SK-N-MC (cell line): Measurements from ENCODE around the gene GIPC3.
A peak's percentile ranks its signal among the peaks of the same experiment; 100 is the strongest.

Experiments used
- EZH2 ChIP-seq: fragments of 200-600 bp; sonication (generic); IDR thresholded peaks from one replicate; pipeline ENCODE4 v1.6.1; 2017; ENCODE audit warnings: antibody characterized with exemption
- POLR2AphosphoS5 ChIP-seq: IDR thresholded peaks from 2 replicates; pipeline ENCODE4 v1.6.1; 2012; ENCODE audit warnings: mild to moderate bottlenecking, low read depth, low read length, borderline replicate concordance

DNA sequence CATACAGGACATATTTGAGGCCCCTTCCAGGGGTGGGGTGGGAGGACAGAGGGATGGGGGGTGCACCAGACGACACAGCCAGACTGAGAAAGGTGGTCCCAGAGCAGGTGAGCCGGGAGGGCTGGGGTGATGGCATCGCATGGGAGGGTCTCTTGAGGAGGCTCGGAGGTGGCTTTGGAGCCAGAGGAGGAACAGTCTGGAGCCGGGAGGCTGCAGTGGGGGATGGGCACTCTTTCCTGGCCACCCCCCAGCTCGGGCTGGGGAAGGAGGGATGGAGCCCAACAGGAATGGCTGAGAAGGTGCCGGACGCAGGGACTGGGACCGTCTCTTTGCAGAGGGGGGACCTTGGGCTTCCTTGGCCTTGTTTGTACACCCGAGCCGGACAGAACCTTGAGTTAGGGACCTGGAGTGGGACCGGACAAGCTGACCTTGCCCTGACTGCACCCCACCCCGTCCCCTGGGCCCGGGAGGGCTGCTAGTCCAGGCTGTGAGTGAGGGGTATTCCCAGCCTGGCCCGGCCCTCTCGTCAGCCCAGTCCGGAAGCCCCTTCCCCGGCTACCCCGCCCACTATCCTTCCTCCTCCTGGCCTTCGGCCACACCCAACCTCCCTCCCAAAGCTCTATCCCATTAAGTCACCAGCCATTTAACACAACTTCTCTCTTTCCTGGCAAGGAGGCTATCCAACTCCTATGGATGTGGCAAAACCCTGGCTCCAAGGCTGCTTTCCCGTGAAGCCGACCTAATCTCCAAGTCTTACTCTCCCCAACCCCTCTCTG, 22.2 kb downstream of the GIPC3 start:
- TF ChIP-seq POLR2AphosphoS5 (peak; percentile 19; the same call in 1 of the 2 replicates), EZH2 (no peak)
